ENCODE measurements around the gene WNT7A.
"Not testable (repeated sequence)": the region's sequence is repeated elsewhere in the genome, so short reads cannot be mapped to it uniquely, and the experiment has no call there.

WNT7A gene

GRCh38 chr3:13865106-13865505 lies 14.8 kb downstream of the WNT7A start:
- DNase-seq, result no peak

GRCh38 chr3:13863965-13864595 lies 15.8 kb downstream of the WNT7A start:
- no peak for DNase-seq

- DNase-seq, result no peak
Measured at GRCh38 chr3:13863382-13863952, 16.4 kb downstream of the WNT7A start.

DNA sequence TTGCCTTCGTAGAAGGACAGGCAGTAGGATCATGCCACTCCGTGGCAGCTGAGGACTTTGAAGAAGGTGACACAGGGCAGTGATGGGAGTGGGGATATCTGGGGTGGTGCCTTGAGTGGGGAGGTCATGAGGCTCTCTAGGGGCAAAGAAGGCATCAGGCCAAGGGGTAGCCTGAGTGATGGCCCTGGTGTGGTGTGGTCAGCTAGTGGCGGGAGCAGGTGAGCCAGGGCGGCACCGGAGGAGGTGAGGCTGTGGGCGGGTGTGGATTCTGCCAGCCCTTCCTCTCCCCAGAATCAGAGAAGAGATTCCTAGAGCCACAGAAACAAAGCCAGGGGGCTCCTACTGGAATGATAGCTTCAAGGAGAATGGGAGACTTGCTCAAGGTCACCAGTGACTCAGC lies 18.4 kb downstream of the WNT7A start:
- no peak for DNase-seq

DNA sequence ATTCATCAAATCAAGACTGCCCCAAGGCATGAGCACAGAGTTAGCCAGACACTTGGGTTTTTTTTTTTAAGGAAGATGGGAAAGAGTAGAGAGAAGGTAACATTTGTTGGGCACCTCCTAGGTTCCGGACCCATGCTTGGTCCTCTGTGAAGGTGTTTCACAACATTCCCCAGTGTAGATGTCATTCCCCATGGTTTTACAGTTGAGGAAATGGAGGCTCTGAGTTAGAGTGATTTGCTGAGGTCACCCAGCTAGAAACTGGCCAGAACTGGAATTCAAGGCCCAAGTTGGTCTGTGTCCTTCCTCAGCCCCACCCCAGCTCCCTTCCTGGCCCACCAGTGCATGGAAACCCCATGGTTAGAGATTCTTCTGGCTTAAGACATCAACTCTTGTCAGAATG lies 19.9 kb downstream of the WNT7A start:
- DNase-seq, result no peak

- DNase-seq, result no peak
Measured at GRCh38 chr3:13858768-13859520, 20.9 kb downstream of the WNT7A start.

DNA sequence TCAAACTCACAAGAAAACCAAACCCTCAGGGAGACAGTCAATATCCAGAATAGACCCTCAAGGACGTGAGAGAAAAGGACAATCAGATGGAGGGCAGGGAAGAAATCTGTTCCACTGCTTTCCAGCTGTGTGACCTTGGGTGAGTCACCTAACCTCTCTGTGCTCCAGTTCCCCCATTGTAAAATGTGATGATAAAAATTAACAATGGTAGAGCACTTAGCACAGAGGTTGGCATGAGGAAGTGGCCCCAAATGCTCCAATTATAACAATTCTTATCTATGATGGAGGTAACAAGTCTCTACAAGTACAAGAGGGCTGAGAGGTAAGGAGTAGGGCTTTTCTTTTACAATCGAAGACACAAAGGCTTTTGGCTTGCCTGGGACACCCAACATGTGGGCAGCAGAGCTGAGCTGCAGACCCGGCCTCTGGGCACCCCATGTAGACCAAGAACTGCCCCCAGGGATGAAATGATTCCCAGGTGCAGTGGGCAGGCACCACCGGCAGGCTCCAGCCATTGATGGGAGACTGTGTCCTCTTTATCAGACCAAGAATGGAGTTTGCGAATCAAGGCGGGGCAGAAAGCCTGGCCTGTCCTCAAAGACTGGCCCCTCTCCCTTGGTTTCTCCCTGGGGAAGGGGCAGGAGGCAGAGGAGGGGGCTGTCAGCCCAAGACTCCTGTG lies 22.0 kb downstream of the WNT7A start:
- DNase-seq, result no peak

- not testable (repeated sequence) for DNase-seq
Measured at GRCh38 chr3:13856628-13857027, 23.2 kb downstream of the WNT7A start.

DNA sequence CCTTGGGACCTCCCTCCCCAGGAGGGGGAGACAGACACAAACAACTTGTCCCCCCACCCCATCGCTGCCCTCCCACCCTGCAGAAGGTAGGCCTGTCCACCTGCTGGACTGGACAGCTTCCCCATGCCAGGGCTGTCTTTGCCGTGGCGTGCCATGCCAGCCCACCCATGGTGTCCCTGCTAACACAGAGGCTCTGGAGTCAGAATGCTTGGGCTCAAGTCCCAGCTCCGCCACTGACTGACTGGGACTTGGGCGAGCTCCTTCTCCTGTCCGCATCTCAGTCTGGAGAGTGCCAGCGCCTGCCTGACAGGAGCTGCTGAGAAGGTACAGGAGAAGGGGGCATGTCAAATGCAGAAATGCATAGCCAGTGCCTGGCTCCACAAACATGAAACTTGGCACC lies 23.9 kb downstream of the WNT7A start:
- DNase-seq, result no peak

- DNase-seq, result no peak
Measured at GRCh38 chr3:13854492-13854891, 25.4 kb downstream of the WNT7A start.

DNA sequence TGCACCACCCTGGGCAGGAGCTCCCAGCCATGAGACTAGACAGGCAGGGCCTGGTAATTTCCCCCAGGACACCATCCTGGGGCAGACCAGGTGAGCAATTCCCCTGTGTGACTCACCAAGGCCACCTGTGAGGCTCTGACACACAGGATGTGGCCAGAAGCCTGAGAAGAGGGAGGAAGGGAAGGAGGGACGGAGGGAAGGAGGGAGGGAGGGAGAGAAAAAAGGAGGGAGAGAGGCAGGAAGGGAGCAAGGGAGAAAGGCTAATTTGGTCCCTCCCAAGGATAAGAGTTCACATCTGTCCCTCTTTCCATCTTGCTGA lies 25.9 kb downstream of the WNT7A start:
- DNase-seq, result peak; percentile 44

GRCh38 chr3:13853256-13853977 lies 26.5 kb downstream of the WNT7A start:
- DNase-seq, result no peak

- no peak for DNase-seq
Measured at GRCh38 chr3:13852638-13853009, 27.2 kb downstream of the WNT7A start.

GRCh38 chr3:13851997-13852637 lies 27.8 kb downstream of the WNT7A start:
- DNase-seq, result no peak

- no peak for DNase-seq
Measured at GRCh38 chr3:13851091-13851849, 28.6 kb downstream of the WNT7A start.

- no peak for DNase-seq
Measured at GRCh38 chr3:13850161-13850945, 29.5 kb downstream of the WNT7A start.

GRCh38 chr3:13849018-13849417 lies 30.9 kb downstream of the WNT7A start:
- DNase-seq, result no peak

DNA sequence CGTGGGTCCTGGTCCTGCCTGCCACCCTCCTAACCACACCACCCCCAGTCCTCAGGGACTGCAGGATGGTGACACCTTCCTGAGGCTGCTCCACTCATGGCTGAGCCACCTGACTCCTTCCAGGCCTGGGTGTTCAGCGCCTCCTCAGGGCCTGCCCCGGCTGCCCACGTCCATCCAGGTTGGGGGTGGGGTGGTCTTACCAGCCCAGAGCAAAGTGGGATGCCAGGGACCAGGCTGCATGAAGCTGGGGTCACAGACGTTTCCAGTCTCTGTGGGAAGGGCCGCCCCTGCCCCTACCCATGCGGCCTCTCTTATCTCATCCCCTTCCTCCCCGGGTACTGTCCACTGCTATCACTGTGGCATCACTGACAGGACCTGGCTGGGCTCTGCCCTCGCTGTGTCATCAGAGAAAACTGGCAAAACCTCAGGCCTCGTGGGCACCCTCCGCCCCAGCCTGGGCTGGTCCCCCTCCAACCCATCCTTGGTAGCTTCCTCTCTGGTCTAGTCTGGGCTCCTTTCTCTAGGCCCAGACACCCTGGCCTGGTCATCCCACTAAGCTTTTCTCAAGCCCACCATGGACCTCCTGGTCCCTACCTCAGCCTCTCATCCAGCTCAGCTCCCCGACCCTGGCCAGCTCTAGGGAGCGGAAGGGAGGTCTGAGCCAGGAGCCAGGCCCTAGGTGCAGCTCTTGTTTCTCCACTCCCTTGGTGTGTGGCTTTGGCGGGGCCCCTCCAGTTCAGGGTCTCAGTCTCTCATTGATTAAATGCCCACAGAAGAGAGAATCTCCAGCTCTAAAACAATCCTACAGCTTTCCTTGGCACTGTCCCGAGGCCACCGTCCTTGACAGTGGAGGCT lies 32.9 kb downstream of the WNT7A start:
- DNase-seq, result no peak

- no peak for DNase-seq
Measured at GRCh38 chr3:13846238-13846637, 33.6 kb downstream of the WNT7A start.

- no peak for DNase-seq
Measured at GRCh38 chr3:13845806-13846205, 34.1 kb downstream of the WNT7A start.

All from CD4-positive, alpha-beta T cell treated with Interleukin-4 for 4 hours (primary cell).